Measurements from ENCODE around the gene COQ8A.

COQ8A gene

DNA sequence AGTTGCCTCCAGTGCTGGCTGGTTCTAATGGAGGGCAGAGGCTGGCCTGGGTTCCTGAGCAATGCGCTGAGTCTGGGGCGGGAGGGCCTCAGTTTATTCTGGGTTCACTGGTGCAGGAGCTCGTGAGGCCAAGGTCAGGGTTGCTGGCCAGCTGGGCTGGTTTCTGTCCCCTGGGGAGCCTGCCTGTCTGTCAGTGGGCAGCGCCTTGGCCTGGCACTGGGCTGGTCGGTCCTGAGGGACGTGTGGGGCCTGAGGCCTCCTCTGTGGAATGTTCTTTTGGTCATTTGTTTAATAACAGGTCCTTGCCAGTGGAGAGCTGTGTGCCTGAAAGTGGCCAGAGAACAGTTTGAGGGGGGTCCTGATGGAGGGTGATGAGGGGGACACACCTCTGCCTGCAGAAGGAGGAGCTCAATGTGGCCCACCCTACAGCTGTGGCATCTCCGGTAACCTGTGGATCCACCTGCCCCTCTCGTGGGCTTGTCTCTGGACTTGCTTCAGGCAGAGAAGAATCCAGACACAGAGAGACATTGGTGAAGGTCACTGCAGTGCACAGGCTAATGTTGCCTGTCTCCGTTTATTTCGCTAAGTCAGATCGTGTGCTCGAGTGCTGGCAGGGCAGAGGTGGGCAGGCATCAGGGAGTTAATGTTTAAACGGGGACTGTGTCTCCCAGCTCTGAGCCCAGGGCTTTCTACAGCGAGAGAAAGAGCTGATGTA, 34.6 kb downstream of the COQ8A start:
- no peak for DNase-seq

DNA sequence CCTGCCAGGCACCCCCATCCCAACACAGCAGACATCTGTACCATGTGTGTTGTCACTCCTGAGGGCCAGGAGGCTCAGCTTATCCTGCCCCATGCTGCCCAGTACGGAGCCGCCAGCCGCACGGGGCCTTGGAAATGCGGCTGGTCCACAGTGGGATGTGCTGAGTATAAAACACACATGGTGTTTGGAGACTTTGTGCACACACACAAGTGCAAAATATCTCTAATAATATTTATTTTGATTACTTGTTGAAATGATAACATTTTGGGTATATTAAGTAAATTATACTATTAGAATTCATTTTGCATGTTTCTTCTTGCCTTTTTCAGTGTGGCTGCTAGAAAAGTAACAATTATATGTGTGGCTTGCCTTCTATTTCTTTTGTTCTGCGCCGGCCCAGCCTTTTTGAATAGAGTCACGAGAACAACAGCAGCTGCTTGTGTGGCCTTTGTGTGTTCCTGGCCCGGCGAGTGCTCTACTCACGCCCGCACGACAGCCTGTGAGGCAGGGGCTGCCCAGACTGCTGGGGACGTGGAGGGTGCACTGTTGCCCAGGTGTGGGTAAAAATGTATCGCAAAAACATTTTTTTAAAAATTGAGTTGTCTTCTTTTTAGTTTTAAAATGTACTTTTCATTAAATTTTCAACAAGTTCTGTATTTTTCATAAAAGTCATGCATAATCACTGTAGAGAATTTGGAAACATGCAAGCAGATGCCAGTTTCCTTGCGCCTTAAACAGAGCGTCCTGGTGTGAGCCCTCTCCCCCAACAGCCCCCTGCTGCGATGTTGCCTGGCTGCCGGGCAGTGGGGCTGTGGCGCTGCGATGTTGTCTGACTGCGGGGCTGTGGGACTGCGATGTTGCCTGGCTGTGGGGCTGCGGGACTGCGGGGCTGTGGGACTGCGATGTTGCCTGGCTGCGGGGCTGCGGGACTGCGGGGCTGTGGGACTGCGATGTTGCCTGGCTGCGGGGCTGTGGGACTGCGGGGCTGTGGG, 35.5 kb downstream of the COQ8A start:
- DNase-seq, result no peak

DNA sequence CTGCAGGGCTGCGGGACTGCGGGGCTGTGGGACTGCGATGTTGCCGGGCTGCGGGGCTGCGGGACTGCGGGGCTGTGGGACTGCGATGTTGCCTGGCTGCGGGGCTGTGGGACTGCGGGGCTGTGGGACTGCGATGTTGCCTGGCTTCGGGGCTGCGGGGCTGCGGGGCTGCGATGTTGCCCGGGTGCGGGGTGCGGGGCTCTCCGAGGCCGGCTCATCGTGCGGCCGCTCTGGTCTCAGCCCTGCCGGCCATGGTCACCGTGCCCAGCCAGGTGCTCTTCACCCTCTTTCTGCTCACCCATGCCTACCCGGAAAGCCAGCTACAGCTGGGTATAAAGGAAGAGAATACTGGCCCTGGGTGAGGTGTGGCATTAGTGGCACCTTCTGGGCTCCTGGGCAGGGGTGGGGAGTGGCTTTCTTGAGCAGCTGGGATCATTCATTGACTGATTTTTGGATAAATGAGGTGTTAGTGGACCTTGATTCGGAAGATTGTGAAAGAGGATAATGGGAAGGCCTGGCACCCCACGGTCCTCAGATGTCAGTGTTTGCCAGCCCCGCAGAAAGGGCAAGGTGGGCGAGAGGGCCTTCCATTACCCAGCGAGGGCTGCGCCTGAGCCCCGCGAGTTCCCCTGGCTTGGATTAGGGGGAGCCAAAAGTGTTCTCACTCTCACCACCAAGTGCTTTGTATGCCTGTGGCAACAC, 36.3 kb downstream of the COQ8A start:
- DNase-seq, result no peak

DNA sequence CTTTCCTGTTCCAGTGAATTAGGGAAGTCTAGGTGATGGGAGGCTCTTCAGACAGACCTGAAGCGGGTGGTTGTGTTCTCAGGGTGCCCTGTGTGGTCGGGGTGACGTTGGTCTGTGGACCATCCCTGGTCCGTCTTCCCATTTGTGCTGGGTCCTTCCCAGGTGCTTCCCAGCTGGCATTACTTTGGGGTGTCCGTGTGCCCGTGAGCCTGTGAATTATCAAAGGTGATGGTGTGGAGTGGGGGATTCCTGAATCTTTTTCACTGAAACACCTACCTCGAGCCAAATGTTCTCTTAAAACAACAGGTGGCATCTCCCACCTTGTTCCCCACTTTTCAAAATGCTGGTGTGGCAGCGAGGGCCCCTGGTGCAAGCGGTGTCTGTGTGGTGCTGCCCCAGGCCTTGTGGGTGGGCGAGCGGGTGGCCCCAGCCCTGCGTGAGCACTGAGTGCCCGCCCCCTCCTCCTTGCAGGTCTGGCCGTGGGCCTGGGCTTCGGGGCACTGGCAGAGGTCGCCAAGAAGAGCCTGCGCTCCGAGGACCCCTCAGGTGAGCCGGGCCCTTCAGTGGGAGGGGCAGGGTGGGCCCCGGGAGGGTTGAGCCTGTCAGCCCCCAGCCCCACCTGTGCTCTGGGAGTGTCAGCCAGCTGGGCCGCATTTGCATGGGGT, 37.0 kb downstream of the COQ8A start:
- DNase-seq, result no peak

DNA sequence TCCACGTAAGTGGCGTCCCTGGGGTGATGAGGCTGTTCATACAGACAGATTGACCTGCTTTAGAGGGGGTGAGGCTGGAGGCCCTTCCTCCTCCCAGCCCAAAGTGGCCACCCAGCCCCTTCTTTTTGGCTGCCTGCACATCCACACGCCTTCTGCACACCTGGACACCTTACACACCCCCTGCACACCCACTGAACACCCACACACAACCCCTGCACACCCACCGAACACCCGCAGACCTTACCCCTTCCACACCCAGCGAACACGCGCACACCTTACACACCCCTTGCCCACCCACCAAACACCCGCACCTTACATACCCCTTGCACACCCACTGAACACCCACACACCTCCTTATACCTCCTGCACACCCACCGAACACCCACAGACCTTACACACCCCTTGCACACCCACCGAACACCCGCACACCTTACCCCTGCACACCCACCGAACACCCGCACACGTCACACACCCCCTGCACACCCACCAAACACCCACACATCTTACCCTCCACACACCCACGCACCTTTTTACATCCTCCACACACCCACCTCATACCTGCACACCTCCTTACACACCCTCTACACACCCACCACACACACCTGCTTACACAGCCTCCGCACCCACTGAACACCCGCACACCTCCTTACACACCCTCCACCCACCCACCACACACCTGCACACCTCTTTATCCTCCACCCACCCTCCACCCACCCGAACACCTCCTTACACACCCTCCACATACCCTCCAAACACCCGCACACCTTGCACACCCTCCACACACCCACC, 37.7 kb downstream of the COQ8A start:
- no peak for DNase-seq

GRCh38 chr1:226978432-226979114, 38.5 kb downstream of the COQ8A start:
- DNase-seq, result no peak

DNA sequence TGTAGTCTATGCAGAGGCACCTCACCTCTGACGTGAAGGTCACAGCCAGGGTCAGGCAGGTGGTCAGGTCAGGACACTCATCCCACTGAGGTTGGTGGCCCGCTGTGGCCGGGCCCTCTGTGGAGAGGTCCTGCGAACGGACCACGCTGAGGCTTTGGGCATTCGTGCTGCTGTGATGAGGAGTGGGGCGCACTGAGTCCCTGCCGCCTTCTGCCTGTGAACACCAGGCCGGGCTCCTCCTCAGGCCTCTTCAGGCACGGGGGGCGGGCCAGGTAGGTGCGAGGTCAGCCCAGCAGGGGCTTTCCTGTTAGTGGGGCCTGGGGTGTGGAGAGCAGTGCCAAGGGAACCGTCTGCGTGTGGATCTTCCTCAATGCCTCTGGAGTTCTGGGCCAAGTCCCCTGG, 39.0 kb downstream of the COQ8A start:
- DNase-seq, result no peak

DNA sequence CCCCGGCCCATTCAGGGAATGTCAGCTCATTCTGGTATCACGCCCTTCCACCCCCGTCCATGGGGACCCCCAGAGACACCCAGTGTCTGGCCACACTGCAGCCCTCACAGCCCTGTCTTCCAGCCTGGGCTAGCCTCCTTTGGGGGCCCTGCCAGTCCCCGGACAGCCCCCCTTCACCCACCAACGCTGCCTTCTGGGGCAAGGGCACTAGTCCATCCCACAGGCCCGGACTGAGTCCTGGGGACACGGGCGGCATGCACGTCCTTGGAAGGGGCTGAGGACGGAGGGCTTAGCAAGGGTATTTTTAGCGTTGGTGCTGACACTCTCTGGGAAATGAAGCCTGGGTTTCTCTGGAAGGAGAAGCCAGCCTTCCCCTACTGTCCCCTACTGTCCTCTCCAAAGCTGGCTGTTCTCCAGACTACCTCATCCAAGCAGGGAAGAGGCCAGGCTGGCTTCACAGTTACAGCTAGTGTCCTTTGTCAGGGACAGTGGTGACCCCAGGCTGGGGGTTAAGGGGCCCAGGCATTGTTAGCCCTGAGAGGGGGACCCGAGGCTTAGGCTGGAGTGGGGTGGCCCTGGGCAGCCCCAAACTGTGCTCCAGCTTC, 39.5 kb downstream of the COQ8A start:
- no peak for DNase-seq

DNA sequence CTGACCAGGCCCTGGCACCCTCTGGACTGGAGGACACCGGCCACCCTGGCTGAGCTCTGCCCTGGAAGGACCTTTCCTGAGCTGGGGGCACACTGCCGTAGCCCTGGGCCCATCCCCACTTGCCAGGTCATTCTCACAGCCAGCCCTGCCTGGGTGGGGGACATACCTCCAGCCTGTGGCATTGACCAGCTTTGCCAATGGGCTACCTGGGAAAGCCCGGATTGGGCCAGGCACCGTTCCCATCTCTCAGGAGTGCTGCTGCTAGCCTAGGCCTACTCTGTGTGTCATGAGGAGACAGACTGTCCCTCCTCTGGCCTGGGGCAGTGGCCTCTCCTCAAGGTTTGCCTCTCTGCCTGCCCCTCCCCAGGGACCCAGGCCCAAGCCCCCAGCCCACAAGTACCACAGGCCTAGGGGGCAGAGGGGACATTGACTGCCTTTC, 40.0 kb downstream of the COQ8A start:
- DNase-seq, result no peak

DNA sequence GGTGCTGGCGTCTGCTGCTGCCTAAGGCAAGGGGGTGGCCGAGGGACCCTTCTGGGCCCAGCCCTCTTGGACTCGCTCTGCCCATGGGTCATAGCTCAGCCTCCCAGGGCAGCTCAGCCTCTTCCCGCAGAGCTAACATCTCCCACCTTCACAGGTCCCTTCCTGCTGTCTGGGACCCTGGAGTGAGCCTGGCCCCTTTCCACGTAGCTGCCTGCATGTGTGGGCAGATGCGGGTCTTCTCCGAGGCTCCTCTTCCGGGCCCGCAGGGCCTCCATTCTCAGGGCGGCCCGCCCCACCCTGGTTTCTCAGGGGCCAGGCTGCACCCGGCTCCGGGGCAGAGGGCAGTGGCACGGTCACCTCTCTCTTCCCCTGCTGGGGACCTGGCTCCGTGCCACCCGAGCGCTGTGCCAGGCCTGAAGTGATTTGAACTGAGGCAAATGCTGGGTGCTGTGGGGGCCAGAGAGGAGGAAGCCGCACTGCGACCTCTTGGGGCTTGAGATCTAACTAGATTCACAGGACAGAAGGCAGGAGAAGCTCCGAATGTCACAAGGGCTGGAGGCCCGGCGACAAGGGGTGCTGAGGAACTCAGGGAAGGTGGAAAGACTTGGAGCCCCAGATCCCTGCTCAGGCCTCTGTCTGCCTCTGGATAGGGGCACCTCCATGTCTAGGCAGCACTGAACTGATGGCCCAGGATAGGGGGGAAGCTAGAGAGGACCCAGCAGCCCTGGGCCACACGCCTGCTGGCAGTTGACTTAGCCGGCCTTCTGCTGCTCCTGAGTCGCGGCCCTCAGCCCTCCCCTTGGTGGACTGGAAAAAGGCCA, 40.7 kb downstream of the COQ8A start:
- no peak for DNase-seq

- DNase-seq, result no peak
Observed at GRCh38 chr1:226981386-226981817, 41.3 kb downstream of the COQ8A start.

GRCh38 chr1:226981838-226982237, 41.7 kb downstream of the COQ8A start:
- DNase-seq, result no peak

DNA sequence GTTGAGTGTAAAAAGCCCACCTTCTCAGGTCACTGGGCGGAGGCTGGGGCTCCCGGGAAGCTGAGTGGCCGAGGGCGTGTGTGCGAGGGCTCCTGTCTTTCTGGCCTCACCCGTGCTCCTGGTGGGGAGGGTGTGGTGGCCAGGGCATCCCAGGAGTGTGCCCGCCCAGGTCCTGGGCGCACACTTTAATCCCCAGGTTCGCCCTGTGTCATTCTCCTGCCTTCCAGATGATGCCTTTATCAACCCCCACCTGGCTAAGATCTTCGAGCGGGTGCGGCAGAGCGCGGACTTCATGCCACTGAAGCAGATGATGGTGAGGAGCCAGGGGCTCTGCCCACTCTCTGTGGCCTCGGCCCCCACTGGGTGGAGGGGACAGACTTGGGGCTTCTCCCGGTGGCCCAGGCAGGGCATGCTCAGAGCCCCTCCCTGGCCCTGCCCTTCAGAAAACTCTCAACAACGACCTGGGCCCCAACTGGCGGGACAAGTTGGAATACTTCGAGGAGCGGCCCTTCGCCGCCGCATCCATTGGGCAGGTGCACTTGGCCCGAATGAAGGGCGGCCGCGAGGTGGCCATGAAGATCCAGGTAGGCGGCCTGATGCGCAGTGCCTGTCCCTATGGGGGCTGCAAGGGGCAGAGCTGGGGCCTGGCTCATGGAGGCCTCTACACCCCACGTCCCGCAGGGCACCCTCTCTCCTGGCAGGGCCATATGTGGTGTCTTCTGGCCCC, 42.5 kb downstream of the COQ8A start:
- no peak for DNase-seq

DNA sequence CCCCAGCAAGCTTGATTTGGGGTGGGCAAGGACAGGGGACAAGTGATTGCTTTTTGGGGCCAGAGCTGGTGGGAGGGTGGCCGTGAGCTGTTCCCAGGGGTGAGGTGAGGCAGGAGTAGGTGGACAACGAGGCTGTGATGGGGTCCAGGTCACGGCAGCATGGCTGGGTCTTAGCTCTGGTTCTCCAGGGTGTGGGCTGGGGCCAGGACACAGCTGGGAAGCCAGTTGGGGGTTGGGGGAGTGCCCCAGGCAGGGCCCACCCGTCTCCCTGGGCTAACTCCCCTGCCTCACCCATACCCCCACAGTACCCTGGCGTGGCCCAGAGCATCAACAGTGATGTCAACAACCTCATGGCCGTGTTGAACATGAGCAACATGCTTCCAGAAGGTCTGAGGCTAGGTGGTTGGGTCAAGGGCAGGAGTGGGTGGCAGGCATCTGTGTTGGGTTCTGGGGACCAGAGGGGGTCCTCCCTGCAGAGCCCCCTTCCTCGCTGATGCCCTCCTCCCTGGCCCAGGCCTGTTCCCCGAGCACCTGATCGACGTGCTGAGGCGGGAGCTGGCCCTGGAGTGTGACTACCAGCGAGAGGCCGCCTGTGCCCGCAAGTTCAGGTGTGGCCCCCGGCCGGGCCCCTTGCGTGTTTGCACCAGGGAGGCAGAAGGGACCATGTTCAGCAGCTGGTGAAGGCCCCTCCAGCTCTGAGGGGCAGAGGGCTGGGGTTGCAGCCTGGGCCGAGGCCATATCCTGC, 43.3 kb downstream of the COQ8A start:
- no peak for DNase-seq

DNA sequence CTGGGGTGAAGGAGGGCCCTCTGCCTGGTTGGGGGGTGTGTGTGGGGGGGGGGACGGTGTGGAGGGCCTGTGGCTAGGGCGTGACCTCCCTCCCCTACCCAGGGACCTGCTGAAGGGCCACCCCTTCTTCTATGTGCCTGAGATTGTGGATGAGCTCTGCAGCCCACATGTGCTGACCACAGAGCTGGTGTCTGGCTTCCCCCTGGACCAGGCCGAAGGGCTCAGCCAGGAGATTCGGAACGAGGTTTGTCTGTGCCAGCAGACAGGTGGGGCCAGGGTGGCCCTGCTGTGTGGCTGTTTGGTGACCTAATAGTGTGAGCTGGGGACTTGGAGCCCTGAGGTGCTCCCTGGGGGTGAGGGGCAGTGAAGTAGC, 43.9 kb downstream of the COQ8A start:
- no peak for DNase-seq

DNA sequence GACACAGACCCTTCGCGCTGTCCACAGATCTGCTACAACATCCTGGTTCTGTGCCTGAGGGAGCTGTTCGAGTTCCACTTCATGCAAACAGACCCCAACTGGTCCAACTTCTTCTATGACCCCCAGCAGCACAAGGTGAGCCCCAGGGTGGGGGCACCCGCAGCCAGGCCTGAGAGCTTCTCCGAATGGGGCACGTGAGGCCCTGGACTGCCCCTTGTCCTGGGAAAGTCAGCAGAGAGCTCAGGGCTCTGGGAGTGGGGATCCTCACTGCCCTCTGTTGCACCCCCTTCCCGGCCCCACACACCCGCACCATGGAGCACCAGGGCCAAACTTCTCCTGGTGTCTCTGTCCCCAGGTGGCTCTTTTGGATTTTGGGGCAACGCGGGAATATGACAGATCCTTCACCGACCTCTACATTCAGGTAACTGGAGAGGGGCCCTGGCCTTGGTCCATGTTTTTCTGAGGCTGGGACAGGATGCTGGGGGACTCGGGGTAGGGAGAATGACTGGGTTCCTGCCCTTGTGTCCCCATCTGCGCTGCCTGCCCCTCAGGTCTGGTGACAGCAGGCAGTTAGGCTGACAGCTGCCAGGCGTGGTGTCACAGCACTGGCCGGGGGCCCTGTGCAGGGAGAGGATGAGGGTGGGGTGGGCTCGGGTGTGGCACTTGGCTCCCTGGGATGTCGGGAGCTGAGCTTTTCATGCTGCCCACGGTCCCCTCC, 44.6 kb downstream of the COQ8A start:
- DNase-seq, result no peak

DNA sequence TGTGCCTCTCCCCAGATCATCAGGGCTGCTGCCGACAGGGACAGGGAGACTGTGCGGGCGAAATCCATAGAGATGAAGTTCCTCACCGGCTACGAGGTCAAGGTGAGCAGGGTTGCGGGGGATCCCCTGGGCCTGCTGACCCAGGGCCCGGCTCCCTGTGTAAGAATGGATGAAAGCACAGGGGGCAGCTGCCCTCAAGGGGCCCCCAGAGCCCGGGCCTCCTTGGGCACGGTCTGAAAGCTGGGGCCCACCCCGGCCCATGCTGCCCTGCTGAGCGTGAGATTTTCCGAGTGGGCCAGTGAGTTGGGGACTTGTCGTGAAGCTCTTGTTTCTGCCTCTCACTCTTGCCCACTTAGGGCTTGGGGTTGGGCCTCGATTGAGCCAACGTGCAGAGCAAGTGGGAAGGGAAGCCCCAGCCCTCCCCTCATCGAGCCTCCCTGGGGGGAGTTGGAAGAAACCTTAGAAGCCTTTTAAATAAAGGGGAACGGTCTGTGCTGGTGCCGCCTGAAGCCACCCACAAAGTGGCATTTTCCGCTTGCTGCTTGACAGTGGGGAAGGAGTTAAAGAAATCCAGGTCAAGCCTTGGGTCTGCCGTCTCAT, 45.2 kb downstream of the COQ8A start:
- DNase-seq, result no peak

Measured in NCI-H187 treated with DMSO at 0.1 percent for 48 hours (cell line).